GM11168 (cell line): ENCODE results near the gene SPATA19.

Experiments
- in situ Hi-C: fragments of 300-500 bp; cut with MboI; formaldehyde crosslinking; loops from one replicate; pipeline ENCODE4 v1.12.0; 2022; ENCODE audit warnings: low sequenced_read_pairs; ENCODE audit not compliant: unreplicated experiment

SPATA19 gene

GRCh38 chr11:133819746-133820315 is 25.5 kb downstream of the SPATA19 start:
- in situ Hi-C loops, result loop anchor here (25.0 kb wide), 1 partner anchor 658 kb away; no protein-coding TSS in a partner anchor

GRCh38 chr11:133819114-133819513 is 26.2 kb downstream of the SPATA19 start:
- in situ Hi-C loops, result loop anchor here (25.0 kb wide), 1 partner anchor 657 kb away; no protein-coding TSS in a partner anchor

- in situ Hi-C loops, result loop anchor here (25.0 kb wide), 1 partner anchor 656 kb away; no protein-coding TSS in a partner anchor
Measured at GRCh38 chr11:133818302-133818701, 27.0 kb downstream of the SPATA19 start.

GRCh38 chr11:133817449-133817848 is 27.9 kb downstream of the SPATA19 start:
- in situ Hi-C loops, result loop anchor here (25.0 kb wide), 1 partner anchor 655 kb away; no protein-coding TSS in a partner anchor

GRCh38 chr11:133816146-133816870 is 29.0 kb downstream of the SPATA19 start:
- in situ Hi-C loops, result loop anchor here (25.0 kb wide), 1 partner anchor 654 kb away; no protein-coding TSS in a partner anchor

GRCh38 chr11:133815636-133816035 is 29.7 kb downstream of the SPATA19 start:
- in situ Hi-C loops, result loop anchor here (25.0 kb wide), 1 partner anchor 653 kb away; no protein-coding TSS in a partner anchor

- in situ Hi-C loops, result loop anchor here (25.0 kb wide), 1 partner anchor 652 kb away; no protein-coding TSS in a partner anchor
Measured at GRCh38 chr11:133814588-133815100, 30.7 kb downstream of the SPATA19 start.

- in situ Hi-C loops, result loop anchor here (25.0 kb wide), 1 partner anchor 650 kb away; no protein-coding TSS in a partner anchor
Measured at GRCh38 chr11:133811850-133812685, 33.2 kb downstream of the SPATA19 start.

GRCh38 chr11:133810766-133811165 is 34.5 kb downstream of the SPATA19 start:
- in situ Hi-C loops, result loop anchor here (25.0 kb wide), 1 partner anchor 648 kb away; no protein-coding TSS in a partner anchor

- in situ Hi-C loops, result loop anchor here (25.0 kb wide), 1 partner anchor 648 kb away; no protein-coding TSS in a partner anchor
Measured at GRCh38 chr11:133809569-133810491, 35.5 kb downstream of the SPATA19 start.

GRCh38 chr11:133808393-133809140 is 36.7 kb downstream of the SPATA19 start:
- in situ Hi-C loops, result loop anchor here (25.0 kb wide), 1 partner anchor 646 kb away; no protein-coding TSS in a partner anchor

GRCh38 chr11:133803026-133803425 is 42.3 kb downstream of the SPATA19 start:
- in situ Hi-C loops, result loop anchor here (25.0 kb wide), 1 partner anchor 641 kb away; no protein-coding TSS in a partner anchor

- in situ Hi-C loops, result loop anchor here (25.0 kb wide), 1 partner anchor 639 kb away; no protein-coding TSS in a partner anchor
Measured at GRCh38 chr11:133801356-133801755, 44.0 kb downstream of the SPATA19 start.

GRCh38 chr11:133800666-133801065 is 44.6 kb downstream of the SPATA19 start:
- in situ Hi-C loops, result loop anchor here (25.0 kb wide), 1 partner anchor 638 kb away; no protein-coding TSS in a partner anchor

GRCh38 chr11:133797554-133797953 is 47.8 kb downstream of the SPATA19 start:
- in situ Hi-C loops, result no loop called here

- in situ Hi-C loops, result no loop called here
Measured at GRCh38 chr11:133796043-133796795, 49.1 kb downstream of the SPATA19 start.

- in situ Hi-C loops, result no loop called here
Measured at GRCh38 chr11:133795088-133795487, 50.2 kb downstream of the SPATA19 start.
